MCF 10A (cell line): ENCODE data around the gene LRCOL1. TPM values are rescaled to one million over a fixed set of nuclear protein-coding genes. Genes with fewer than 3 reads are reported as not detected.

ENCODE experiments used
- BruUV-seq: library from RNA; stranded (reverse); fragments of 400-500 nt; replicated peaks from 2 replicates; lab custom pipeline; 2021; lab: Mats Ljungman, UMichigan
- CTCF ChIA-PET: fragments of 300-600 bp; sonication (Branson Sonifier 250); formaldehyde crosslinking; extraction: SDS; loops from one replicate; lab custom pipeline; 2021; ENCODE audit warnings: antibody characterized with exemption, inconsistent platforms; lab: Yijun Ruan, JAX
- POLR2A ChIA-PET: fragments of 300-600, 350-650 bp; sonication (Branson Sonifier 250); formaldehyde crosslinking; extraction: SDS; loops from one replicate; lab custom pipeline; 2020; ENCODE audit warnings: antibody characterized with exemption, inconsistent platforms; lab: Yijun Ruan, JAX
- DNase-seq: peaks from one replicate; pipeline ENCODE4 v3.0.0-alpha.2; 2018; ENCODE audit not compliant: unreplicated experiment
- H3K27ac Mint-ChIP-seq: one replicate; pipeline ENCODE4 v1.8.0; 2022; ENCODE audit warnings: mild to moderate bottlenecking, low read depth, mixed read lengths; ENCODE audit not compliant: unreplicated experiment
- H3K27me3 Mint-ChIP-seq: one replicate; pipeline ENCODE4 v1.8.0; 2022; ENCODE audit warnings: mixed read lengths; ENCODE audit not compliant: insufficient read depth, unreplicated experiment
- H3K36me3 Mint-ChIP-seq: one replicate; pipeline ENCODE4 v1.8.0; 2022; ENCODE audit warnings: mild to moderate bottlenecking, moderate library complexity, mixed read lengths; ENCODE audit not compliant: insufficient read depth, unreplicated experiment
- H3K4me1 Mint-ChIP-seq: one replicate; pipeline ENCODE4 v1.8.0; 2022; ENCODE audit warnings: mixed read lengths; ENCODE audit not compliant: insufficient read depth, unreplicated experiment
- H3K4me3 Mint-ChIP-seq: one replicate; pipeline ENCODE4 v1.8.0; 2022; ENCODE audit warnings: mild to moderate bottlenecking, moderate library complexity, mixed read lengths; ENCODE audit not compliant: unreplicated experiment
- H3K9me3 Mint-ChIP-seq: one replicate; pipeline ENCODE4 v1.8.0; 2022; ENCODE audit warnings: mixed read lengths; ENCODE audit not compliant: unreplicated experiment
- CTCF ChIP-seq: fragments of 200-600 bp; IDR thresholded peaks from one replicate; pipeline ENCODE4 v1.8.0; 2022; ENCODE audit warnings: antibody characterized with exemption, mild to moderate bottlenecking; ENCODE audit not compliant: unreplicated experiment
- intact Hi-C: fragments of 100-400 bp; cut with micrococcal nuclease; formaldehyde crosslinking; loops from 2 replicates; pipeline ENCODE4 v1.14.1; 2022
- total RNA-seq: library from RNA; stranded (reverse); gene quantifications from 2 replicates; pipeline ENCODE4 v1.2.3, GENCODE V29; 2022

LRCOL1 gene
- total RNA-seq, 1 experiment from 2014 or later, result not detected

DNA sequence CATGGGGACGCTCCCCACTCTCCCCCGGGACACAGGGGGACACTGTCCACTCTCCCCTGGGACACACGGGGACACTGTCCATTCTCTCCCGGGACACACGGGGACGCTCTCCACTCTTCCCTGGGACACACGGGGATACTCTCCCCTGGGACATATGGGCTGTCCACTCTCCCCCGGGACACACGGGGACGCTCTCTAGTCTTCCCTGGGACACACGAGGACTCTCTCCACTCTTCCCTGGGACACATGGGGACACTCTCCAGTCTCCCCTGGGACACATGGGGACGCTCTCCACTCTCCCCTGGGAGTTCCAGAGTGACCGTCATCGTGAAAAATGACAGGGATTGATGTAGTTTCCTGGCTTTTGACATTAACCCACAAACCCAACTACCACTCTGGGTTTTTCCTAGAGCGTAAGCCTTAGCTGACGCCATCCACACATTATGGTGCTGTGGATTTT, 5.2 kb upstream of the LRCOL1 start:
- peaks cover 48% of the 10 kb centered on the region for H3K27me3 Mint-ChIP-seq
- H3K36me3 Mint-ChIP-seq, result peaks cover 5% of the 10 kb centered on the region
- BruUV-seq, result no TSS peak
- POLR2A ChIA-PET, result interaction anchor here (0.5 kb wide), 1 partner anchor 48 kb away, joined by 3 read pairs; no protein-coding TSS in a partner anchor
- DNase-seq, result no peak
- no peaks in the 10 kb centered on the region for H3K9me3 Mint-ChIP-seq
- peaks cover 6% of the 10 kb centered on the region for H3K4me1 Mint-ChIP-seq
- H3K4me3 Mint-ChIP-seq, result no peak overlapping the region
- CTCF ChIA-PET, result interaction anchor here (0.5 to 2.3 kb wide), 16 partner anchors 11 to 462 kb away, joined by 3 to 32 read pairs (median 4); no protein-coding TSS in a partner anchor
- TF ChIP-seq CTCF, result no peak
- intact Hi-C loops, result loop anchor here (1.0 to 10.0 kb wide), 3 partner anchors 15 to 461 kb away; no protein-coding TSS in a partner anchor
- H3K27ac Mint-ChIP-seq, result no peak overlapping the region

DNA sequence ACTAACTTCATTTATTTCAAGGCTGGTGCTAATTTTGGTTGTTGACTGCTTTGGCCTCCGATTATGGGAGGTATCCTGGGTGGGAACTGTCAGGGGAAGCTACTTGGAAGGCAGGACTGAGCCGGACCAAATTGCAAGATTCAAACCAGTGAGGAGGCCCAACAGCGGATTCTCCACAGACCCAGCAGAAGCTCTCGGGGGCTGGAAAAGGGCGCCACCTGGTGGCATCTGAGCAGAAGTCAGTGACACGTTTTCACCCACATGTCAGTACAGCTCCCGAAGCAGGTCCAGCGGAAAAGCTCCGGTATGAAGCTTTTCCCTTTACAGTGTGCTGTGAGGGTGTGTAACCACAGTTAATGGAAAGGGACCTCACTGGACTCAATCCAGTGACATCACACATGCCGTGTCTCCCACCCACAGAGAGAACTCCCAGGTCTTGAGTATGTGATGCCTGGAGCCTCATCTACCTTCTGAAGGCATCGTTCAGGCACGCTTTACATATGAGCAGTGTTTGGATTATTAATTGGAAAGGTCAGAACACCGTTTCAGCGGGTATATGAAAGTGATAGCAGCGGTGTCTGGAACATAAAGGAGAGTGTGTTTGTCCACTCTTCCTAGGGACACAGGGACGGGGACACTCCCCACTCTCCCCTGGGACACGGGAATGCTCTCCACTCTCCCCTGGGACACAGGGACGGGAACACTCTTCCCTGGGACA, 4.6 kb upstream of the LRCOL1 start:
- TF ChIP-seq CTCF, result peak; percentile 89
- H3K27me3 Mint-ChIP-seq, result peaks cover 54% of the 10 kb centered on the region
- peaks cover 6% of the 10 kb centered on the region for H3K36me3 Mint-ChIP-seq
- no peak overlapping the region for H3K4me3 Mint-ChIP-seq
- ChIA-PET POLR2A (interaction anchor here (1.2 kb wide), 1 partner anchor 199 kb away, joined by 3 read pairs; no protein-coding TSS in a partner anchor), CTCF (interaction anchor here (0.5 to 1.9 kb wide), 29 partner anchors 10 to 462 kb away, joined by 3 to 32 read pairs (median 3); no protein-coding TSS in a partner anchor)
- BruUV-seq, result no TSS peak
- no peak overlapping the region for H3K27ac Mint-ChIP-seq
- DNase-seq, result peak; percentile 84
- peaks cover 6% of the 10 kb centered on the region for H3K4me1 Mint-ChIP-seq
- intact Hi-C loops, result loop anchor here (1.0 to 10.0 kb wide), 3 partner anchors 15 to 460 kb away; no protein-coding TSS in a partner anchor
- H3K9me3 Mint-ChIP-seq, result no peaks in the 10 kb centered on the region

DNA sequence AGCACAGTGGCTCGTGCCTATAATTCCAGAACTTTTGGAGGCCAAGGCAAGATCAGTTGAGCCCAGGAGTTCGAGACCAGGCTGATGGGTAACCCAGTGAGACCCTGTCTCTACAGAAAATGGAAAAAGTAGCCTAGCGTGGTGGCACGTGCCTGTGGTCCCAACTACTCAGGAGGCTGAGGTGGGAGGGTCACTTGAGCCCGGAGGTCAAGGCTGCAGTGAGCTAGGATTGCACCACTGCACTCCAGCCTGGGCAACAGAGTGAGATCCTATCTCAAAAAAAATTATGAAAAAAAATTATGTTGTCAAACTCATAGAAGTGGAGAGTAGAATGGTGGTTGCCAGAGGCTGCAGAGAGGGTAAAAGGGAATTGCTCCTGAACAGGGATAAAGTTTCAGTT, 3.6 kb upstream of the LRCOL1 start:
- no TSS peak for BruUV-seq
- Mint-ChIP-seq H3K27me3 (peaks cover 58% of the 10 kb centered on the region), H3K27ac (no peak overlapping the region), H3K4me3 (no peak overlapping the region), H3K4me1 (peaks cover 6% of the 10 kb centered on the region), H3K36me3 (peaks cover 6% of the 10 kb centered on the region), H3K9me3 (no peaks in the 10 kb centered on the region)
- ChIA-PET CTCF (interaction anchor here (0.7 to 1.9 kb wide), 15 partner anchors 11 to 446 kb away, joined by 3 to 32 read pairs (median 4); no protein-coding TSS in a partner anchor), POLR2A (interaction anchor here (1.2 kb wide), 1 partner anchor 198 kb away, joined by 3 read pairs; no protein-coding TSS in a partner anchor)
- no peak for TF ChIP-seq CTCF
- no peak for DNase-seq
- intact Hi-C loops, result loop anchor here (10.0 kb wide), 1 partner anchor 459 kb away; no protein-coding TSS in a partner anchor

DNA sequence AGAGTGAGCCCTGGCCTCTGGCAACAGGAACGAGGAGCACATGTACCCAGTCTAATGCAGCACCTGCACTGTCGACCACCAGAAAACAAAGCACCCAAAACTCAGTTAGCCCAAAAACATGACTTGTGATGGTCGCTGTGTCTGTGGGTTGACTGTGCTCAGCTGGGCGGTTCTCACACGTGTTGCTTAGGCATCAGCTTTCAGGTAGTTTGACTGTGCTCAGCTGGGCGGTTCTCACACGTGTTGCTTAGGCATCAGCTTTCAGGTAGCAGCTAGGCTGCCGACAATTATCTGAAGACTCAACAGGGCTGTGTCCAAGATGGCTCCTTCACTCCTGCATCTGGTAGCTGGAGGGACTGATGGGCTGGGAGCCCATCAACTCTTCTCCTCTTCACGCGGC, 1.2 kb upstream of the LRCOL1 start:
- peaks cover 6% of the 10 kb centered on the region for H3K36me3 Mint-ChIP-seq
- intact Hi-C loops, result loop anchor here (10.0 kb wide), 1 partner anchor 457 kb away; no protein-coding TSS in a partner anchor
- no TSS peak for BruUV-seq
- H3K9me3 Mint-ChIP-seq, result no peaks in the 10 kb centered on the region
- no peaks in the 10 kb centered on the region for H3K4me1 Mint-ChIP-seq
- no peak for DNase-seq
- H3K4me3 Mint-ChIP-seq, result no peak overlapping the region
- TF ChIP-seq CTCF, result no peak
- peaks cover 60% of the 10 kb centered on the region for H3K27me3 Mint-ChIP-seq
- POLR2A ChIA-PET, result no interaction called here
- H3K27ac Mint-ChIP-seq, result no peak overlapping the region
- CTCF ChIA-PET, result interaction anchor here (0.5 to 1.4 kb wide), 5 partner anchors 135 to 473 kb away, joined by 3 to 7 read pairs (median 3); no protein-coding TSS in a partner anchor
